ENCODE results near the gene ITPRID2. TPM values are rescaled to one million over a fixed set of nuclear protein-coding genes. Genes with fewer than 3 reads are reported as not detected.

The ITPRID2 gene
- total and polyA plus RNA-seq, 2 of the 8 experiments (the other 6 are each of a cell fraction or from before 2014, with no cell fraction given), result 1.9 to 12.6 TPM

- Histone ChIP-seq H2AFZ (ENCODE audit: low read length) (0 out of 2 replicates have a peak overlapping the region, but pooled peaks have one; percentile 56), H2BK15ac (ENCODE audit: low read length) (no peak overlapping the region), H3K9ac (replicated peaks in 1 of 4; ENCODE audit: extremely low read depth in 1 of 4, low read depth in 3 of 4, low read length in 3 of 4) (no peak overlapping the region), H2BK120ac (replicated peaks; ENCODE audit: low read depth, low read length) (no peak overlapping the region), H3K4me3 (ENCODE audit: extremely low read depth in 1 of 4, insufficient read depth in 2 of 4, low read depth in 3 of 4, low read length in 4 of 4) (no peak overlapping the region), H3K27ac (ENCODE audit: low read depth, low read length) (no peak overlapping the region), H2AK5ac (ENCODE audit: low read depth, low read length) (no peak overlapping the region), H3K4me1 (replicated peaks in 1 of 4; ENCODE audit: control insufficient read depth in 3 of 4, insufficient read depth in 4 of 4, low read length in 3 of 4) (no peaks in the 10 kb centered on the region), H2BK20ac (ENCODE audit: low read length) (no peak overlapping the region), H3K4me2 (ENCODE audit: insufficient read depth in 1 of 2, low read depth in 2 of 2, low read length in 2 of 2) (no peak overlapping the region), H3K27me3 (replicated peaks in 1 of 4; ENCODE audit: control insufficient read depth in 3 of 4, extremely low read depth in 1 of 4, insufficient read depth in 3 of 4, low read length in 3 of 4) (no peaks in the 10 kb centered on the region), H3K23me2 (ENCODE audit: low read depth, low read length) (no peaks in the 10 kb centered on the region), H4K8ac (ENCODE audit: extremely low read depth, insufficient read depth, low read length) (no peak overlapping the region; the same call in 1 of the 2 replicates), H4K5ac (ENCODE audit: insufficient read length, low read depth, low read length) (no peak overlapping the region), H2BK5ac (ENCODE audit: low read depth, low read length) (no peak overlapping the region), H3K14ac (ENCODE audit: insufficient read length) (no peak overlapping the region), H3K9me3 (ENCODE audit: insufficient read depth in 2 of 2, low read depth in 1 of 2, low read length in 1 of 2) (no peaks in the 10 kb centered on the region), H3K36me3 (ENCODE audit: control insufficient read depth in 2 of 4, insufficient read depth in 4 of 4, low read length in 3 of 4) (no peaks in the 10 kb centered on the region), H2BK12ac (ENCODE audit: low read depth, low read length) (no peak overlapping the region), H3K56ac (replicated peaks; ENCODE audit: insufficient read length, low read depth, low read length) (no peak overlapping the region), H3K79me1 (ENCODE audit: low read depth, low read length) (no peaks in the 10 kb centered on the region), H4K91ac (replicated peaks; ENCODE audit: insufficient read length, low read length) (no peak overlapping the region), H3K4ac (replicated peaks; ENCODE audit: insufficient read length, low read depth, low read length) (no peak overlapping the region), H3K18ac (ENCODE audit: extremely low read depth, low read length) (no peak overlapping the region), H3K23ac (ENCODE audit: insufficient read length) (no peak overlapping the region), H4K20me1 (replicated peaks in 1 of 2; ENCODE audit: control insufficient read depth in 1 of 2, insufficient read depth in 2 of 2, low read length in 2 of 2) (no peaks in the 10 kb centered on the region), H3K79me2 (ENCODE audit: control insufficient read depth in 1 of 2, insufficient read depth in 2 of 2, low read length in 2 of 2) (no peaks in the 10 kb centered on the region)
- ChIA-PET CTCF (ENCODE audit: partially characterized antibody) (no interaction called here), POLR2A (ENCODE audit: partially characterized antibody) (no interaction called here)
- no peak for DNase-seq (ENCODE audit: low read depth in 1 of 2, low spot score in 2 of 2)
- FAIRE-seq, result no peak
- TF ChIP-seq POLR2AphosphoS5 (IDR thresholded peaks at IDR 0.05; ENCODE audit: low read depth, low read length), result no peak
- no peak for TF ChIP-seq TBP (IDR thresholded peaks at IDR 0.05; ENCODE audit: low read depth, low read length)
- no peak for TF ChIP-seq SIRT6 (IDR thresholded peaks at IDR 0.05; ENCODE audit: low read length)
- no peak for TF ChIP-seq JUN (IDR thresholded peaks at IDR 0.05; ENCODE audit: low read depth, low read length)
- WGBS, 2 experiments (ENCODE audit: extremely low coverage in 1 of 2, insufficient coverage in 1 of 2, insufficient read length in 1 of 2, insufficient replicate concordance in 2 of 2, low coverage in 1 of 2, low lambda C conversion rate in 2 of 2, missing lambda C conversion rate in 1 of 2), result 85% methylated on average over 4 of the region's 4 CpGs; no CpG with 5 or more reads in 1 of the 2 experiments
These were observed 30.2 kb upstream of the ITPRID2 start for GRCh38 chr2:181861379-181861778.

Measured in H1 (cell line).